Superior temporal gyrus (tissue), 1 donor: Measurements from ENCODE around the gene ALOXE3.

Experiments used
- DNase-seq: peaks from one replicate; pipeline ENCODE4 v3.0.0-alpha.2; 2016; ENCODE audit errors: extremely low spot score

The ALOXE3 gene

DNA sequence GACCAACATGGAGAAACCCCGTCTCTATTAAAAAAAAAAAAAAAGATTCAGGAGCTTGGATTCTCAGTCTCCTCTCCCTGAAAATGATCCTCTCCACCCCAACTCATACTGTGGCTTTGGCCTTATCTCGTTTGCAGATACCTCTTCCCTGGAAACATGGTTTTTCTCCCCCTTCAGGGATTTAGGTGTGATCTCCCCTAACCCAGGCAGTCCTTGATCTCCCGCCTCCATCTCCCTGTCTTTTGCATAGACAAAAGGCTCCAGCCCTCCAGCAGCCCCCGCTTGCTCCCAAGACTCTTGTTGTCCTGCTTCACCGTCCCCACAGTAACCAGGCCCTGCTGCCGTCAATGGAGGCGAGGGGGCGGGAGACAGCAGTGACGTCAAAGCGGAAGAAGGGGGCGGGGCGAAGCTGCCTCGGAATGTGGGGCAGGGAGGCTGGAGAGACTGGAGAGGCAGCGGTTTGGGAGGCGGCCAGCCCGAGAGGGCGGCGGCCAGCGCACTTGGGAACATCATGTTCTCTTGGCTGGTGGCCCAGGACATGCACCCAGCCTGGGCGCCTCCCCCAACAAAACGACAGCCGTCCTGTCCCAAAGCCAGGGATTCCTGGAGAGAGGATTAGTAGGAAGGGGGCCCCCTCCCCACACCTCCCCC lies 35.8 kb upstream of the ALOXE3 start:
- peak; percentile 94 for DNase-seq

GRCh38 chr17:8153525-8153956 lies 35.2 kb upstream of the ALOXE3 start:
- peak; percentile 83 for DNase-seq

DNA sequence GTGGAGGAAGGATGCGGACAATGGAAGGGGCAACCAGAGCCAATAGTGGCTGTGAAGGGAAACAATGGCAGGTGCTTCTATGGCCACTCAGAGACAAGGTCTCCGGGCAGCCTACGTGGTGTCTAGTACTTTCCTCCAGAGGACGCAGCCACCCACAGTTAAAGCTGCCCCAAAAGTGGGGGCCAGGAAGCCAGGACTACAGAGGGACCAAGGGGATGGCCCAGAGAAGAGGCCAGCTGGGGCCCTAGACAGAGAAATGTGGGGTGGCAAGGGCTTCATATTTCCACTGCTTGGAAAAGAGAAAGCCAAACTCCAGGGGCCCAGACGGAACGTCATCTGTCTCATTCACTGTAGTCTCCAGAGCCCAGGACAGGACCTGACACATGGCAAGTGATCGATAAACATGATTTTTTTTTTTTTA lies 34.7 kb upstream of the ALOXE3 start:
- no peak for DNase-seq

GRCh38 chr17:8152112-8152775 lies 33.9 kb upstream of the ALOXE3 start, which contains the start of gene PER1:
Gene PER1 (minus strand): TSS chr17:8152404. CDS start chr17:8150706, 1,698 bp downstream.
- DNase-seq = peak; percentile 96

DNA sequence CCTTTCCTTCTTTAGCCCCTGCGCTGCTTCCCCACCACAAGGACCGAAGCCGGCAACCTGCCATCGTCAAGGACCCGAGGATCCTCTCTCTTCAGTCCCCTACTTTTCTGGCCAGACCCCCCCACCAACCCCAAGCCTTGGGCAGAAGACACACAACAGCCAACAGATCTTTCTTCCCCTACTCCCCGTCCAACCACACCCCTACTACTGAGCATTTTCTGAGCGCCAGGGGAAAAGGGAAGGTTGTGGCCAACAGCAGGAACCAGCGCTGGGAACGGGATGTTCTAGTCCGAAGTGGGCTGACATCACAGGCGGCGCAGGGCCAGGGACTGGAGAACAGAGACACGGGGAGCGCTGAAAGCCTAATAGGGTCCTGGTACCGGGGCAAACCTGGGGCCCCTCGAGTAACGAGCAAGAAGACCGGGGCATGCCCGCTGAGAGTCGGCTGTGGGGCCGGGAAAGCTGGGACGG lies 33.4 kb upstream of the ALOXE3 start:
- DNase-seq = peak; percentile 71

GRCh38 chr17:8151120-8151640 lies 32.9 kb upstream of the ALOXE3 start:
- DNase-seq = peak; percentile 78

DNA sequence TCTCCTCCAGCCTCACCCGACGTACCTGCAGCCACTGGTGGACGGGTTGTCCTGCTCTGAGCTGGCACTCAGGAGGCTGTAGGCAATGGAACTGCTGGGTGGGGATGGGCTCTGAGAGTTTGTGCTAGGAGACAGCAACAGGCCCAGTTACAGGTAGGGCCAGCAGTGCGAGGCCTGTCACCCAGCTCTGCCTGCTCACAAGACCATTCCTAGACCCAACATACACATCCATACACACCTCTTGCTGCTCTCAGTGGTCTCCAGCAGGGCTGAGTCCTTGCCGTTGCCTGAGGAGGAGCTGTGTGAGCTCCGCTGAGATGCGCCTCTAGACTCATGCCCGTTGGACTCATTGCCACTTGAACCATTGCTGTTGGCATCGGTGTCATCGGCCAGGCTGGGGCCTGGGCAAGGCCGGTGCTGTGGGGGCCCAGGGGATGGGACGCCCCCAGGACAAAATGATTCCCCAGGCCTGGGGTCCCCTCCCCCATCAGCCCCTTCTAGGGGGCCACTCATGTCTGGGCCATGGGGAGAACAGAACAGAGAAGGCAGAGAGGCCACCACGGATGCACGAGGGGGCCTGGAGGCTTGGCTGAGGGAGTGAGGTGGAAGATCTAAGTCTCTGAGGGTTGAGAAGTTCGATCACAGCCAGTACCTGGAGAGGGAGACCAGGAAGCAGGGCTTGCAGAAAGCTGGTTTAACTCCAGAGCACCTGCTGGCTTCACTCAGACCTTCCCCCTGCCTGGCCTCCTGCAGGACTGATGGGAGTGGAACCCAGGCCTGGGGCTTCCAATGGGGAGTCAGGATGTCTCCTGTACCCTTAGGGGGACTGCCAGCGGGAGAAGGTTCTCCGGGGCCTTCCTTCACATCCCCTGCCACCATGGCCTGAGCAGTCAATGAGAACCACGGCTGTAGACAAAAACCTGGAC lies 32.1 kb upstream of the ALOXE3 start:
- no peak for DNase-seq

- DNase-seq = no peak
Observed at GRCh38 chr17:8149419-8150193, 31.3 kb upstream of the ALOXE3 start.

DNA sequence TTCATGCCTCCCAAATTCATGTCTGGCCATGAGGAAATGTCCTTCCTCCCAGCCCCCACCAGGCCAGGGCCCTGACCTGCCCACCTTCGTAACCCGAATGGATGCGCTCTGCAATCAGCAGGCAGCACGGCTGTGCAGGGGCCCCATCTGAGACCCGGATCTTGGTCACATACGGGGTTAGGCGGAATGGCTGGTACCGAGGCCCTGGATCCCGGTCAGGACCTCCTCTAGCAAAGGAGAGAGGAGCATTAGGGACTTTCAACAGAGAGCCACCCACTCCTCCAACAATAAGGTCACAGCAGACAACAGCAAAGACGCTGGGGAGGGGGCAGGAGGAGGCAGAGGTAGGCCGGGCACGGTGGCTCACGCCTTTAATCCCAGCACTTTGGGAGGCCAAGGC lies 30.2 kb upstream of the ALOXE3 start:
- no peak for DNase-seq

DNA sequence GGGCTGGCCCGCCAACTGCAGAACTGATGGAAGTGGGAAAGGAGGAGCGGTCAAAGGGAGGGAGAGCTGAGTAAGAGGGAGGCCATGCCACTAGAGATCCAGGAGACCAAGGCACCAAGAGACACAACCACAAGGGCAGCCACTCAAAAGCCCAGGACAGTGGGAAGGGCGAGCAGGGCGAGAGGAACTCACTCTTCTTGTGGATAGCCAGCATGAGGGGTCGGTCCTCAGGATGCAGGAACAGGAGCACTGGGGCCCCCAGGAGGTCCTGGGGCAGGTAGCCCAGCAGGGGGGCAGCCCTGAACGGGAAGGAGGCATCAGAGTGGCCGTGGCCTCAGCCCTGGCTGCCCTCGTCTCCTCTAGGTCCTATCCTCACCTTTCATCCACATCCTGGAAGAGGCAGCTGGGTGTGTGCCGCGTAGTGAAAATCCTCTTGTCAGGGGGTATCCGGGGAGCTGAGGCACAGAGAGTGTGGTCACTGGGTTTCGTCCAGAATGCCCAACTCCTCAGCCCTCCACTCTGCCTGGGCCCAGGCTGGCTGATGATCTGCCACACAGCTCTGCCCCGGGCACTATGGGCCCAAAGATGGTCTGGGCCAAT lies 29.6 kb upstream of the ALOXE3 start:
- DNase-seq = no peak

- DNase-seq = no peak
Observed at GRCh38 chr17:8147141-8147804, 29.0 kb upstream of the ALOXE3 start.

GRCh38 chr17:8146381-8147140 lies 28.2 kb upstream of the ALOXE3 start:
- no peak for DNase-seq

DNA sequence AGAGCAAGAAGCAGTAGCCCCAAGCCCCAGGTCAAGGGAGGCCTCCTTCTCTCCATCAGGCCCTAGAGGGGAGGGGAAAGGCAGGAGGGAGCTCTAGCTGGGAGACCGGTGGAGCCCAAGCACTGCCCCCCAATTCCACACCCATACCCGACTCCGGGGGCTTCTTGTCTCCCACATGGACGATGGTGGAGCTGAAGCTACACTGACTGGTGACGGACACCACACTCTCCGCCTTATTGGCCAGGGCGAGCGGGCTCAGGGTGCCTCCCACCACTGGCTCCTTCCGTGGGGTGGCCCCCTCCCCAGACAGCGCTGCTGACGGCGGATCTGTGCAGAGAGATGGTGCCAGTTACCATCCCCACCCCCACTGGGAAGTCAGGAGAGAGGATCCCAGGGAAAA lies 27.5 kb upstream of the ALOXE3 start:
- no peak for DNase-seq

DNA sequence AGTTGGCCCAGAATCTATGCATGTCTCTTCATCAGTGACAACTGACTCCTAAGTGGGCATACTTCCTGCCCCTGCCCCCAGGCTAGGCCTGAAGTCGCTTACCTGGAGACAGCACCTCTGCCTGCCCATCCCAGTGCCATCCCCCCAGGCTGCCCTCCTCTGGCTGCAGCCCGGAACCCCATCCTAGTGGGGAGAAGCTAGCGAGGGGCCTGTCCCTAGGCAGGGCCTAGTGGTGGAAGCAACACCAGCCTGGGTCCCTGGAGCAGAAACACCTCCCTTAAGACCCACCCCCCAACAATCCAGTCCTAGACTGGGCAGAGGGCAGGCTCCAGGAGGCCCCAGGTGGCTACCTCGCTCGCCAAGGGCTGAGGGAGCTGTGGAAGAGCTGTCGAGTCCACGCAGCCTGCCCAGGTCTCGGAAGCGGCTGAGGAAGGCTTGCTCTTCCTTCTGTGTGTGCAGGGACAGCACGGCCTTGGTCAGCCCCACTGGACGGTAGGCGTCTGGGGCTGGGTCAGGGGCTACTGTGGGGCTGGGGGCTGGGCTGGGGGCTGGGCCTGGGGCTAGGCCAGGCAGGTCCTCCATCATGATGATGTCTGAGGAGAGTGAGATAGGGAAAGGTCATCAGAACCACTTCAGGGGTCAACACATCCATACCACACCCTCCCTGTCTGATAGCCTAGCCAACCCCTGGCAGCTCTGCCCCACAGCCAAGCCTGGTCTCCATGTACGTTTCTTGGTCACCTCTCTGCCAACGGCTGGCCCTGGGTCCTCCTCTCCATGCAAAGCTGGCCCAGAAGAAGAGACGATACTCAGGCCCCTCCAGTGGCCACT lies 26.3 kb upstream of the ALOXE3 start:
- DNase-seq = no peak

DNA sequence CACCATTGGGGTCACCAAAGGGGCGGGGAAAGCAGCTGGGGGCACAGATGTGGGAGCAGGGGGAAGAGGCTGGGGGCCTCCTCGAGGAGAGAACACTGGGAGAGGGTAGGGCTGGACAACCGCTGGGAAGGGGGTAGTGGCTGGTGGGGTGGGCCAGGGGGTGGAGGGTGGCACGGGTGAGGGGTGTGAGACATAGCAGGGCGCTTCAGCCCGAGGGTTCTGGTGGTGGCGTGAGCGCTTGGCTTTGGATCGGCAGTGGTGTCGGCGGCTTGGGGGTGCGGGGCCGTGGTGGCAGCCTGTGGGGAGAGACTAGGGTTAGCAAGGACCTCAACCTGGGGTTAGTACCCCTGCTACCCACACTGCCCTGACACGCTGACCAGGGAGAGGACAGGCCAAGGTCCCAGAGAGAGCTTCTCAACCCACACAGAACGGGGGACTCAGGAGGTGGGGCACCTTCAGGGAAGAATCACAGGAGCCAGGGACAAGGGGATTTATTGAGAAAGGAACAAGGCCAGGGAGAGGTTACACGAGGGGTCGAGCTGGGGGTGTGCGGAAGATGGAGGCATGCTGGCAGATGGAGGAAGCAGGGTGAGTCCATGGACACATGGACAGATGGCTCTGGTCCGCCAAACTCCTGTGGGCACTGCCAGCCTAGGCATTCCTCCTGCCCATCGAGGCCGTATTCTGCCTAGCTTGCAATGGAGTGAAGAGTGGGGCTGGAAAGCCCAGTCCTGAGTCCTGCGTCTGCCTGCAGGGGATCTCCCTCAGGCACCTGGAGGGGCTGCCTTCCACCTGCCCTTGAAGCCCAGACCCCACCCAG lies 25.5 kb upstream of the ALOXE3 start:
- DNase-seq = no peak

DNA sequence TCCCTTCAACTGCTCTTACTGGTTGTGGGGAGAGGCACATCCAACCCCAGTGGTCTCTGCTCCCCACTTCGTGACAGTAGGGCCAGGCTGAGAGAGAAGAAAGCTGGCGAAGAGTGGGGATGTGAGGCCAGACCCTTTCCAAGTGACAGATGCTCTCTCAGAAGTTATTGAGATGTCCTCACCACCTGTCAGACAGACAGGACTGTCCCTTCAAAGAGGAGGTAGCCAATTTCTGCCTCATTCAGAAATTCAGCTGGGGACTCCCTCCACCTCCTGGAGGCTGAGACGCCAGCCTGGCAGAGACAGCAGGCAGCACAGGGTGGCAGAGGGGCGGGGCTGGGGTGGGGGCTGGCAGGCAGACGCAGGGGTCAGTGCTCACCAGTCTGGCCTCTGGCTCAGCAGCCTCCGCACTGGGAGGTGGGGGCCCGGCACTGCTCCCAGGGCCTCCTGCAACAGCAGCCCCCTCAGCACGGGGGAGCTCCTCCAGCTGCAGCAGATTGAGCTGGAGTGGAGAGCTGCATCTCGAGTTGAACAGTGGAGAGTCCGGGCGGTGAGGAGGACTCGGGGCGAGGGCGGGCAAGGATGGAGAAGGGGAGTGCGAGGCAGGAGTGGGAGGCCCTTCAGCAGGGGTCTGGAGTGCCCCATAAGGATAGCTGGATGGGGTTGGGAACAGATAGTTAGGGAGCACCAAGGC lies 24.7 kb upstream of the ALOXE3 start:
- DNase-seq = no peak
